GM23338 (cell line): ENCODE results near the gene KLHL17. TPM values are rescaled to one million over a fixed set of nuclear protein-coding genes. Genes with fewer than 3 reads are reported as not detected.

Experiments used
- ATAC-seq: fragments of 200-7000 bp; cut with Tn5 transposase; 3 replicates; pipeline ENCODE4 v1.9.1; 2020
- DNase-seq: peaks from one replicate; pipeline ENCODE4 v3.0.0-alpha.2; 2015; ENCODE audit warnings: low spot score
- H2AFZ ChIP-seq: fragments of 200-600 bp; sonication (generic); 2 replicates; pipeline ENCODE4 v1.8.0; 2016; ENCODE audit warnings: antibody characterized with exemption, mild to moderate bottlenecking, moderate library complexity
- H3F3A ChIP-seq: fragments of 200-600 bp; sonication (generic); replicated peaks from 2 replicates; pipeline ENCODE4 v1.8.0; 2017; ENCODE audit warnings: antibody characterized with exemption, mixed run types, low read depth
- H3K27ac ChIP-seq: fragments of 200-600 bp; sonication (generic); 2 replicates; pipeline ENCODE4 v1.6.1; 2016; ENCODE audit warnings: low read depth
- H3K27me3 ChIP-seq: fragments of 200-600 bp; sonication (generic); 2 replicates; pipeline ENCODE4 v1.8.0; 2016; ENCODE audit warnings: mild to moderate bottlenecking, mixed run types, moderate library complexity; ENCODE audit not compliant: insufficient read depth
- H3K36me3 ChIP-seq: fragments of 200-600 bp; sonication (generic); 2 replicates; pipeline ENCODE4 v1.8.0; 2016; ENCODE audit warnings: mild to moderate bottlenecking; ENCODE audit not compliant: insufficient read depth
- H3K4me1 ChIP-seq: fragments of 200-600 bp; sonication (generic); 2 replicates; pipeline ENCODE4 v1.8.0; 2016; ENCODE audit warnings: mild to moderate bottlenecking, moderate library complexity; ENCODE audit not compliant: insufficient read depth
- H3K4me2 ChIP-seq: fragments of 200-600 bp; sonication (generic); 2 replicates; pipeline ENCODE4 v1.7.1; 2017; ENCODE audit warnings: mixed run types
- H3K4me3 ChIP-seq: fragments of 200-600 bp; sonication (generic); 2 replicates; pipeline ENCODE4 v1.6.1; 2016; ENCODE audit warnings: mixed run types
- H3K79me2 ChIP-seq: fragments of 200-600 bp; sonication (generic); replicated peaks from 2 replicates; pipeline ENCODE4 v1.8.0; 2017; ENCODE audit warnings: mild to moderate bottlenecking; ENCODE audit not compliant: insufficient read depth
- H3K9me2 ChIP-seq: fragments of 200-600 bp; sonication (generic); 2 replicates; pipeline ENCODE4 v1.8.0; 2017; ENCODE audit not compliant: insufficient read depth
- H4K20me1 ChIP-seq: fragments of 200-600 bp; sonication (generic); replicated peaks from 2 replicates; pipeline ENCODE4 v1.8.0; 2017; ENCODE audit warnings: mild to moderate bottlenecking; ENCODE audit not compliant: insufficient read depth
- H3K27ac Mint-ChIP-seq: 2 replicates; pipeline ENCODE4 v1.8.0; 2020; ENCODE audit warnings: inconsistent platforms, mild to moderate bottlenecking, moderate library complexity, mixed read lengths
- H3K27me3 Mint-ChIP-seq: 3 replicates; pipeline ENCODE4 v1.8.0; 2022; ENCODE audit warnings: low read depth, mild to moderate bottlenecking, moderate library complexity, mixed read lengths, inconsistent platforms; ENCODE audit not compliant: insufficient read depth, poor library complexity
- H3K36me3 Mint-ChIP-seq: 3 replicates; pipeline ENCODE4 v1.8.0; 2021; ENCODE audit warnings: low read depth, mild to moderate bottlenecking, inconsistent platforms, moderate library complexity, mixed read lengths
- H3K4me1 Mint-ChIP-seq: 3 replicates; pipeline ENCODE4 v1.8.0; 2020; ENCODE audit warnings: mild to moderate bottlenecking, inconsistent platforms, mixed read lengths
- H3K4me3 Mint-ChIP-seq: 3 replicates; pipeline ENCODE4 v1.8.0; 2021; ENCODE audit warnings: moderate library complexity, mild to moderate bottlenecking, inconsistent platforms, mixed read lengths
- H3K9me3 Mint-ChIP-seq: 3 replicates; pipeline ENCODE4 v1.8.0; 2020; ENCODE audit warnings: moderate library complexity, mild to moderate bottlenecking, inconsistent platforms, mixed read lengths
- CREB1 ChIP-seq: fragments of 250-450 bp; sonication (Bioruptor Pico); IDR thresholded peaks from 2 replicates; pipeline ENCODE4 v1.5.0; 2020; ENCODE audit warnings: low read depth, mild to moderate bottlenecking, moderate library complexity
- EZH2 ChIP-seq: fragments of 200-600 bp; sonication (generic); IDR thresholded peaks from one replicate; pipeline ENCODE4 v1.8.0; 2017; ENCODE audit warnings: antibody characterized with exemption, mild to moderate bottlenecking, low read depth; ENCODE audit not compliant: unreplicated experiment
- EZH2phosphoT487 ChIP-seq: fragments of 200-600 bp; sonication (generic); IDR thresholded peaks from one replicate; pipeline ENCODE4 v1.8.1; 2018; ENCODE audit warnings: antibody characterized with exemption; ENCODE audit not compliant: unreplicated experiment
- JUNB ChIP-seq: IDR thresholded peaks from one replicate; pipeline ENCODE4 v1.6.1; 2016; ENCODE audit warnings: antibody characterized with exemption; ENCODE audit not compliant: unreplicated experiment
- NANOG ChIP-seq: IDR thresholded peaks from 2 replicates; pipeline ENCODE4 v1.6.1; 2016; ENCODE audit warnings: antibody characterized with exemption, borderline replicate concordance
- POLR2AphosphoS5 ChIP-seq: IDR thresholded peaks from 2 replicates; pipeline ENCODE4 v1.6.1; 2016; ENCODE audit warnings: antibody characterized with exemption, low read depth
- STAT1 ChIP-seq: IDR thresholded peaks from one replicate; pipeline ENCODE4 v1.6.1; 2016; ENCODE audit warnings: antibody characterized with exemption; ENCODE audit not compliant: unreplicated experiment
- ZNF114 ChIP-seq: fragments of 250-450 bp; sonication (Bioruptor Pico); IDR thresholded peaks from 2 replicates; pipeline ENCODE4 v1.5.0; 2020; ENCODE audit warnings: mild to moderate bottlenecking, moderate library complexity
- ZNF331 ChIP-seq: fragments of 250-450 bp; sonication (Bioruptor Pico); IDR thresholded peaks from 2 replicates; pipeline ENCODE4 v1.5.0; 2020; ENCODE audit warnings: low read depth, mild to moderate bottlenecking, moderate library complexity
- polyA plus RNA-seq: library from polyadenylated mRNA; unstranded; fragments of >200 nt; fragmentation: Nextera tagmentation; extraction: Ambion mirVana; gene quantifications from 2 replicates; pipeline ENCODE4 v1.2.1, GENCODE V29; 2016
- total RNA-seq: library from RNA; depleted of rRNA; stranded (reverse); fragments of >200 nt; shearing (Covaris generic); gene quantifications from 2 replicates; pipeline ENCODE4 v1.2.3, GENCODE V29; 2014
- TF ChIP-seq, protein P1 (sequence below): fragments of 250-450 bp; sonication (Bioruptor Pico); IDR thresholded peaks from 2 replicates; pipeline ENCODE4 v1.5.0; 2020; ENCODE audit warnings: mild to moderate bottlenecking, moderate library complexity
- TF ChIP-seq, protein P2 (sequence below), 2 experiments: fragments of 200-600 bp in 1 of 2; sonication (generic) in 1 of 2; conservative IDR thresholded peaks; 2 replicates each; pipeline versions ENCODE4 v1.5.1 to v1.6.1; 2016 to 2017; ENCODE audit warnings: antibody characterized with exemption in 2 of 2, low read depth in 2 of 2, mild to moderate bottlenecking in 2 of 2, moderate library complexity in 1 of 2
- TF ChIP-seq, protein P3 (sequence below): IDR thresholded peaks from one replicate; pipeline ENCODE4 v1.6.1; 2018; ENCODE audit warnings: antibody characterized with exemption; ENCODE audit not compliant: unreplicated experiment
- TF ChIP-seq, protein P4 (sequence below): IDR thresholded peaks from 2 replicates; pipeline ENCODE4 v1.6.1; 2016; ENCODE audit warnings: antibody characterized with exemption

Gene KLHL17
- total and polyA plus RNA-seq, 2 experiments from 2014 or later = 16.5 to 37.1 TPM

- Mint-ChIP-seq H3K4me1 (peaks cover 4% of the 10 kb centered on the region), H3K27ac (no peak overlapping the region), H3K36me3 (no peaks in the 10 kb centered on the region), H3K27me3 (peaks cover 43% of the 10 kb centered on the region), H3K9me3 (no peaks in the 10 kb centered on the region), H3K4me3 (no peak overlapping the region)
- no peaks in the 10 kb centered on the region for H3K36me3 ChIP-seq
- DNase-seq (no peak), ATAC-seq (no peak)
- no peak overlapping the region for H3K27ac ChIP-seq
- peaks cover 40% of the 10 kb centered on the region for H3K27me3 ChIP-seq
- H3K79me2 ChIP-seq = no peaks in the 10 kb centered on the region
- H2AFZ ChIP-seq = no peak overlapping the region
- peak overlapping the region; percentile 71 for H3K4me2 ChIP-seq
- peaks cover 7% of the 10 kb centered on the region for H3F3A ChIP-seq
- no peaks in the 10 kb centered on the region for H3K9me2 ChIP-seq
- TF ChIP-seq, protein P1, sequence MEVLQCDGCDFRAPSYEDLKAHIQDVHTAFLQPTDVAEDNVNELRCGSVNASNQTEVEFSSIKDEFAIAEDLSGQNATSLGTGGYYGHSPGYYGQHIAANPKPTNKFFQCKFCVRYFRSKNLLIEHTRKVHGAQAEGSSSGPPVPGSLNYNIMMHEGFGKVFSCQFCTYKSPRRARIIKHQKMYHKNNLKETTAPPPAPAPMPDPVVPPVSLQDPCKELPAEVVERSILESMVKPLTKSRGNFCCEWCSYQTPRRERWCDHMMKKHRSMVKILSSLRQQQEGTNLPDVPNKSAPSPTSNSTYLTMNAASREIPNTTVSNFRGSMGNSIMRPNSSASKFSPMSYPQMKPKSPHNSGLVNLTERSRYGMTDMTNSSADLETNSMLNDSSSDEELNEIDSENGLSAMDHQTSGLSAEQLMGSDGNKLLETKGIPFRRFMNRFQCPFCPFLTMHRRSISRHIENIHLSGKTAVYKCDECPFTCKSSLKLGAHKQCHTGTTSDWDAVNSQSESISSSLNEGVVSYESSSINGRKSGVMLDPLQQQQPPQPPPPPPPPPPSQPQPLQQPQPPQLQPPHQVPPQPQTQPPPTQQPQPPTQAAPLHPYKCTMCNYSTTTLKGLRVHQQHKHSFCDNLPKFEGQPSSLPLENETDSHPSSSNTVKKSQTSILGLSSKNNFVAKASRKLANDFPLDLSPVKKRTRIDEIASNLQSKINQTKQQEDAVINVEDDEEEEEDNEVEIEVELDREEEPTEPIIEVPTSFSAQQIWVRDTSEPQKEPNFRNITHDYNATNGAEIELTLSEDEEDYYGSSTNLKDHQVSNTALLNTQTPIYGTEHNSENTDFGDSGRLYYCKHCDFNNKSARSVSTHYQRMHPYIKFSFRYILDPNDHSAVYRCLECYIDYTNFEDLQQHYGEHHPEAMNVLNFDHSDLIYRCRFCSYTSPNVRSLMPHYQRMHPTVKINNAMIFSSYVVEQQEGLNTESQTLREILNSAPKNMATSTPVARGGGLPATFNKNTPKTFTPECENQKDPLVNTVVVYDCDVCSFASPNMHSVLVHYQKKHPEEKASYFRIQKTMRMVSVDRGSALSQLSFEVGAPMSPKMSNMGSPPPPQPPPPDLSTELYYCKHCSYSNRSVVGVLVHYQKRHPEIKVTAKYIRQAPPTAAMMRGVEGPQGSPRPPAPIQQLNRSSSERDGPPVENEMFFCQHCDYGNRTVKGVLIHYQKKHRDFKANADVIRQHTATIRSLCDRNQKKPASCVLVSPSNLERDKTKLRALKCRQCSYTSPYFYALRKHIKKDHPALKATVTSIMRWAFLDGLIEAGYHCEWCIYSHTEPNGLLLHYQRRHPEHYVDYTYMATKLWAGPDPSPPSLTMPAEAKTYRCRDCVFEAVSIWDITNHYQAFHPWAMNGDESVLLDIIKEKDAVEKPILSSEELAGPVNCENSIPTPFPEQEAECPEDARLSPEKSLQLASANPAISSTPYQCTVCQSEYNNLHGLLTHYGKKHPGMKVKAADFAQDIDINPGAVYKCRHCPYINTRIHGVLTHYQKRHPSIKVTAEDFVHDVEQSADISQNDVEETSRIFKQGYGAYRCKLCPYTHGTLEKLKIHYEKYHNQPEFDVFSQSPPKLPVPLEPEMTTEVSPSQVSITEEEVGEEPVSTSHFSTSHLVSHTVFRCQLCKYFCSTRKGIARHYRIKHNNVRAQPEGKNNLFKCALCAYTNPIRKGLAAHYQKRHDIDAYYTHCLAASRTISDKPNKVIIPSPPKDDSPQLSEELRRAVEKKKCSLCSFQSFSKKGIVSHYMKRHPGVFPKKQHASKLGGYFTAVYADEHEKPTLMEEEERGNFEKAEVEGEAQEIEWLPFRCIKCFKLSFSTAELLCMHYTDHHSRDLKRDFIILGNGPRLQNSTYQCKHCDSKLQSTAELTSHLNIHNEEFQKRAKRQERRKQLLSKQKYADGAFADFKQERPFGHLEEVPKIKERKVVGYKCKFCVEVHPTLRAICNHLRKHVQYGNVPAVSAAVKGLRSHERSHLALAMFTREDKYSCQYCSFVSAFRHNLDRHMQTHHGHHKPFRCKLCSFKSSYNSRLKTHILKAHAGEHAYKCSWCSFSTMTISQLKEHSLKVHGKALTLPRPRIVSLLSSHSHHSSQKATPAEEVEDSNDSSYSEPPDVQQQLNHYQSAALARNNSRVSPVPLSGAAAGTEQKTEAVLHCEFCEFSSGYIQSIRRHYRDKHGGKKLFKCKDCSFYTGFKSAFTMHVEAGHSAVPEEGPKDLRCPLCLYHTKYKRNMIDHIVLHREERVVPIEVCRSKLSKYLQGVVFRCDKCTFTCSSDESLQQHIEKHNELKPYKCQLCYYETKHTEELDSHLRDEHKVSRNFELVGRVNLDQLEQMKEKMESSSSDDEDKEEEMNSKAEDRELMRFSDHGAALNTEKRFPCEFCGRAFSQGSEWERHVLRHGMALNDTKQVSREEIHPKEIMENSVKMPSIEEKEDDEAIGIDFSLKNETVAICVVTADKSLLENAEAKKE (CRISPR knock-in tag) = no peak
- TF ChIP-seq NANOG (no peak), JUNB (no peak), ZNF114 (CRISPR knock-in tag) (no peak), EZH2 (no peak), STAT1 (no peak), POLR2AphosphoS5 (no peak), CREB1 (CRISPR knock-in tag) (no peak), EZH2phosphoT487 (no peak), ZNF331 (CRISPR knock-in tag) (no peak)
- TF ChIP-seq, protein P2, sequence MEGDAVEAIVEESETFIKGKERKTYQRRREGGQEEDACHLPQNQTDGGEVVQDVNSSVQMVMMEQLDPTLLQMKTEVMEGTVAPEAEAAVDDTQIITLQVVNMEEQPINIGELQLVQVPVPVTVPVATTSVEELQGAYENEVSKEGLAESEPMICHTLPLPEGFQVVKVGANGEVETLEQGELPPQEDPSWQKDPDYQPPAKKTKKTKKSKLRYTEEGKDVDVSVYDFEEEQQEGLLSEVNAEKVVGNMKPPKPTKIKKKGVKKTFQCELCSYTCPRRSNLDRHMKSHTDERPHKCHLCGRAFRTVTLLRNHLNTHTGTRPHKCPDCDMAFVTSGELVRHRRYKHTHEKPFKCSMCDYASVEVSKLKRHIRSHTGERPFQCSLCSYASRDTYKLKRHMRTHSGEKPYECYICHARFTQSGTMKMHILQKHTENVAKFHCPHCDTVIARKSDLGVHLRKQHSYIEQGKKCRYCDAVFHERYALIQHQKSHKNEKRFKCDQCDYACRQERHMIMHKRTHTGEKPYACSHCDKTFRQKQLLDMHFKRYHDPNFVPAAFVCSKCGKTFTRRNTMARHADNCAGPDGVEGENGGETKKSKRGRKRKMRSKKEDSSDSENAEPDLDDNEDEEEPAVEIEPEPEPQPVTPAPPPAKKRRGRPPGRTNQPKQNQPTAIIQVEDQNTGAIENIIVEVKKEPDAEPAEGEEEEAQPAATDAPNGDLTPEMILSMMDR (conservative IDR thresholded peaks at IDR 0.05; ENCODE audit: low read depth in 2 of 2) = no peak
- TF ChIP-seq, protein P3, sequence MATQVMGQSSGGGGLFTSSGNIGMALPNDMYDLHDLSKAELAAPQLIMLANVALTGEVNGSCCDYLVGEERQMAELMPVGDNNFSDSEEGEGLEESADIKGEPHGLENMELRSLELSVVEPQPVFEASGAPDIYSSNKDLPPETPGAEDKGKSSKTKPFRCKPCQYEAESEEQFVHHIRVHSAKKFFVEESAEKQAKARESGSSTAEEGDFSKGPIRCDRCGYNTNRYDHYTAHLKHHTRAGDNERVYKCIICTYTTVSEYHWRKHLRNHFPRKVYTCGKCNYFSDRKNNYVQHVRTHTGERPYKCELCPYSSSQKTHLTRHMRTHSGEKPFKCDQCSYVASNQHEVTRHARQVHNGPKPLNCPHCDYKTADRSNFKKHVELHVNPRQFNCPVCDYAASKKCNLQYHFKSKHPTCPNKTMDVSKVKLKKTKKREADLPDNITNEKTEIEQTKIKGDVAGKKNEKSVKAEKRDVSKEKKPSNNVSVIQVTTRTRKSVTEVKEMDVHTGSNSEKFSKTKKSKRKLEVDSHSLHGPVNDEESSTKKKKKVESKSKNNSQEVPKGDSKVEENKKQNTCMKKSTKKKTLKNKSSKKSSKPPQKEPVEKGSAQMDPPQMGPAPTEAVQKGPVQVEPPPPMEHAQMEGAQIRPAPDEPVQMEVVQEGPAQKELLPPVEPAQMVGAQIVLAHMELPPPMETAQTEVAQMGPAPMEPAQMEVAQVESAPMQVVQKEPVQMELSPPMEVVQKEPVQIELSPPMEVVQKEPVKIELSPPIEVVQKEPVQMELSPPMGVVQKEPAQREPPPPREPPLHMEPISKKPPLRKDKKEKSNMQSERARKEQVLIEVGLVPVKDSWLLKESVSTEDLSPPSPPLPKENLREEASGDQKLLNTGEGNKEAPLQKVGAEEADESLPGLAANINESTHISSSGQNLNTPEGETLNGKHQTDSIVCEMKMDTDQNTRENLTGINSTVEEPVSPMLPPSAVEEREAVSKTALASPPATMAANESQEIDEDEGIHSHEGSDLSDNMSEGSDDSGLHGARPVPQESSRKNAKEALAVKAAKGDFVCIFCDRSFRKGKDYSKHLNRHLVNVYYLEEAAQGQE = no peak
- TF ChIP-seq, protein P4, sequence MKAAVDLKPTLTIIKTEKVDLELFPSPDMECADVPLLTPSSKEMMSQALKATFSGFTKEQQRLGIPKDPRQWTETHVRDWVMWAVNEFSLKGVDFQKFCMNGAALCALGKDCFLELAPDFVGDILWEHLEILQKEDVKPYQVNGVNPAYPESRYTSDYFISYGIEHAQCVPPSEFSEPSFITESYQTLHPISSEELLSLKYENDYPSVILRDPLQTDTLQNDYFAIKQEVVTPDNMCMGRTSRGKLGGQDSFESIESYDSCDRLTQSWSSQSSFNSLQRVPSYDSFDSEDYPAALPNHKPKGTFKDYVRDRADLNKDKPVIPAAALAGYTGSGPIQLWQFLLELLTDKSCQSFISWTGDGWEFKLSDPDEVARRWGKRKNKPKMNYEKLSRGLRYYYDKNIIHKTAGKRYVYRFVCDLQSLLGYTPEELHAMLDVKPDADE = no peak
- 0 out of 2 replicates have a peak, but pooled peaks cover 2% of the 10 kb centered on the region for H4K20me1 ChIP-seq
- H3K4me1 ChIP-seq = no peaks in the 10 kb centered on the region; the same call in 1 of the 2 replicates
- no peak overlapping the region; the same call in 1 of the 2 replicates for H3K4me3 ChIP-seq
Measured at GRCh38 chr1:970973-971730, 10.8 kb downstream of the KLHL17 start.
